SK-N-SH (cell line): ENCODE results near the gene RD3L. TPM values are rescaled to one million over a fixed set of nuclear protein-coding genes. Genes with fewer than 3 reads are reported as not detected.

Experiments
- CTCF ChIA-PET: fragments of 300-600, 350-600 bp; formaldehyde crosslinking; extraction: SDS; loops from one replicate; lab custom pipeline; 2021; lab: Yijun Ruan, JAX
- POLR2A ChIA-PET: fragments of 350-600 bp; sonication (Branson Sonifier 250); formaldehyde crosslinking; extraction: SDS; loops from one replicate; lab custom pipeline; 2020; ENCODE audit warnings: antibody characterized with exemption, inconsistent platforms; lab: Yijun Ruan, JAX
- DNase-seq: peaks from one replicate; pipeline ENCODE4 v3.0.0; 2012
- H2AFZ ChIP-seq: fragments of 200-600 bp; sonication (generic); 2 replicates; pipeline ENCODE4 v1.8.1; 2016; ENCODE audit warnings: antibody characterized with exemption, mild to moderate bottlenecking, low read depth
- H3F3A ChIP-seq: fragments of 200-600 bp; sonication (generic); replicated peaks from 2 replicates; pipeline ENCODE3; 2016; ENCODE audit warnings: antibody characterized with exemption, mild to moderate bottlenecking; ENCODE audit not compliant: insufficient read depth
- H3K27ac ChIP-seq, 2 experiments: fragments of 200-500 bp in 1 of 2; fragments of 200-600 bp in 1 of 2; sonication (Bioruptor generic) in 1 of 2; sonication (generic), shearing (Covaris generic) in 1 of 2; 2 replicates each; pipeline versions ENCODE4 v1.5.1 to v1.6.1; 2014 to 2016; ENCODE audit warnings: low read depth in 2 of 2, inconsistent platforms in 1 of 2, low read length in 1 of 2, mild to moderate bottlenecking in 1 of 2, mixed read lengths in 1 of 2
- H3K27me3 ChIP-seq: fragments of 200-600 bp; sonication (generic), shearing (Covaris generic); 2 replicates; pipeline ENCODE4 v1.6.1; 2016; ENCODE audit warnings: mixed run types; ENCODE audit not compliant: insufficient read depth
- H3K36me3 ChIP-seq, 2 experiments: fragments of 200-500 bp in 1 of 2; fragments of 200-600 bp in 1 of 2; sonication (Bioruptor generic) in 1 of 2; sonication (generic) in 1 of 2; replicated peaks in 1 of 2; 2 replicates each; pipeline versions ENCODE3 to v1.5.1; 2014 to 2016; ENCODE audit warnings: low read length in 1 of 2, mild to moderate bottlenecking in 1 of 2; ENCODE audit not compliant: insufficient read depth in 2 of 2, control insufficient read depth in 1 of 2
- H3K4me1 ChIP-seq, 2 experiments: fragments of 200-500 bp in 1 of 2; fragments of 200-600 bp in 1 of 2; sonication (Bioruptor generic) in 1 of 2; sonication (generic), shearing (Covaris generic) in 1 of 2; 2 replicates each; pipeline versions ENCODE4 v1.5.1 to v1.6.1; 2014 to 2016; ENCODE audit warnings: low read depth in 1 of 2, low read length in 1 of 2, mixed run types in 1 of 2; ENCODE audit not compliant: insufficient read depth in 2 of 2, control insufficient read depth in 1 of 2
- H3K4me2 ChIP-seq: fragments of 200-600 bp; sonication (generic), shearing (Covaris generic); 2 replicates; pipeline ENCODE4 v1.6.1; 2017; ENCODE audit warnings: mixed run types
- H3K4me3 ChIP-seq, 2 experiments: fragments of 200-500 bp in 1 of 2; fragments of 200-600 bp in 1 of 2; sonication (Bioruptor generic) in 1 of 2; sonication (generic), shearing (Covaris generic) in 1 of 2; 2 replicates each; pipeline versions ENCODE4 v1.5.1 to v1.8.1; 2014 to 2016; ENCODE audit warnings: low read depth in 2 of 2, inconsistent platforms in 1 of 2, low read length in 1 of 2, mild to moderate bottlenecking in 1 of 2, mixed read lengths in 1 of 2, moderate library complexity in 1 of 2
- H3K79me2 ChIP-seq: fragments of 200-600 bp; sonication (generic); 2 replicates; pipeline ENCODE4 v1.8.1; 2017; ENCODE audit warnings: mild to moderate bottlenecking; ENCODE audit not compliant: insufficient read depth
- H3K9ac ChIP-seq: fragments of 200-600 bp; sonication (generic); 2 replicates; pipeline ENCODE4 v1.6.1; 2017; ENCODE audit warnings: mixed run types
- H3K9me2 ChIP-seq: fragments of 200-600 bp; sonication (generic); 2 replicates; pipeline ENCODE4 v1.6.1; 2017; ENCODE audit warnings: mixed run types
- H3K9me3 ChIP-seq: fragments of 200-600 bp; sonication (generic); 2 replicates; pipeline ENCODE4 v1.6.1; 2017; ENCODE audit warnings: mixed run types, mild to moderate bottlenecking, moderate library complexity
- H4K20me1 ChIP-seq: fragments of 200-600 bp; sonication (generic); 2 replicates; pipeline ENCODE4 v1.6.1; 2017; ENCODE audit warnings: mild to moderate bottlenecking, mixed run types; ENCODE audit not compliant: insufficient read depth
- EP300 ChIP-seq, 2 experiments: IDR thresholded peaks; 2 replicates each; pipeline versions ENCODE4 v1.4.0 to v1.6.1; 2012; ENCODE audit warnings: borderline replicate concordance in 1 of 2, low read depth in 1 of 2, low read length in 1 of 2
- GATA2 ChIP-seq: sonication (generic); formaldehyde crosslinking; IDR thresholded peaks from 2 replicates; pipeline ENCODE4 v1.5.0; 2020; ENCODE audit warnings: mild to moderate bottlenecking, missing genetic modification reagents
- JUND ChIP-seq: IDR thresholded peaks from 2 replicates; pipeline ENCODE4 v1.4.0; 2012
- MAX ChIP-seq: IDR thresholded peaks from 2 replicates; pipeline ENCODE4 v1.4.0; 2012; ENCODE audit warnings: low read depth
- MEF2A ChIP-seq: IDR thresholded peaks from 2 replicates; pipeline ENCODE4 v1.4.0; 2012; ENCODE audit warnings: low read depth, borderline replicate concordance
- MXI1 ChIP-seq: IDR thresholded peaks from 2 replicates; pipeline ENCODE4 v1.6.1; 2012; ENCODE audit warnings: mild to moderate bottlenecking, low read depth, low read length, improper control_type of control experiment
- PBX3 ChIP-seq: IDR thresholded peaks from 2 replicates; pipeline ENCODE4; 2012
- RAD21 ChIP-seq: IDR thresholded peaks from 2 replicates; pipeline ENCODE4 v1.6.1; 2012; ENCODE audit warnings: mild to moderate bottlenecking, low read length
- REST ChIP-seq: IDR thresholded peaks from 2 replicates; pipeline ENCODE4 v1.6.1; 2012; ENCODE audit warnings: mild to moderate bottlenecking, low read depth, low read length, moderate library complexity
- RFX5 ChIP-seq: IDR thresholded peaks from 2 replicates; pipeline ENCODE4 v1.6.1; 2012; ENCODE audit warnings: mild to moderate bottlenecking, improper control_type of control experiment, low read length
- RXRA ChIP-seq: IDR thresholded peaks from 2 replicates; pipeline ENCODE4 v1.4.0; 2012; ENCODE audit warnings: low read depth, mild to moderate bottlenecking, borderline replicate concordance
- USF1 ChIP-seq: IDR thresholded peaks from 2 replicates; pipeline ENCODE4 v1.4.0; 2012; ENCODE audit warnings: low read depth, borderline replicate concordance
- USF2 ChIP-seq: fragments of 150-350 bp; IDR thresholded peaks from 2 replicates; pipeline ENCODE4 v1.6.1; 2017; ENCODE audit warnings: antibody characterized with exemption, low read length, low read depth, borderline replicate concordance
- WGBS: methylation state at CpG from one replicate; pipeline ENCODE4 v1.1.6; 2017; ENCODE audit warnings: low lambda C conversion rate; 5-methylcytosine and 5-hydroxymethylcytosine counted together
- polyA plus RNA-seq, 3 experiments: library from polyadenylated mRNA; depleted of rRNA; stranded (reverse); fragments of >200 nt; gene quantifications; 2 replicates each; pipeline ENCODE4 v1.2.3, GENCODE V29; 2012

The RD3L gene
- polyA plus RNA-seq, 1 of the 3 experiments (the other 2 are of a cell fraction) = not detected

- Histone ChIP-seq H3K4me1 (peaks cover 0 to 24% of the 10 kb centered on the region in 2 experiments; a peak in 1 of 4 replicates), H3K79me2 (no peaks in the 10 kb centered on the region), H3K9me3 (no peaks in the 10 kb centered on the region), H3K4me3 (no peak overlapping the region), H3K9ac (no peak overlapping the region), H4K20me1 (no peaks in the 10 kb centered on the region), H3K27me3 (no peaks in the 10 kb centered on the region), H3K27ac (no peak overlapping the region), H3K36me3 (no peaks in the 10 kb centered on the region), H3K9me2 (no peaks in the 10 kb centered on the region), H3K4me2 (no peak overlapping the region), H2AFZ (no peak overlapping the region), H3F3A (peaks cover 3% of the 10 kb centered on the region)
- POLR2A ChIA-PET = interaction anchor here (1.4 kb wide), 1 partner anchor 97 kb away, joined by 3 read pairs; no protein-coding TSS in a partner anchor
- WGBS = 83% methylated on average over 22 of the region's 22 CpGs
- CTCF ChIA-PET = interaction anchor here (0.8 to 14.5 kb wide), 6 partner anchors 11 to 100 kb away, joined by 3 to 197 read pairs (median 3); no protein-coding TSS in a partner anchor
- TF ChIP-seq USF2 (no peak), JUND (no peak), RAD21 (no peak), RXRA (no peak), MXI1 (no peak), MAX (no peak), USF1 (no peak), EP300 (IDR thresholded peaks at IDR 0.05; ENCODE audit: borderline replicate concordance in 1 of 2, low read depth in 1 of 2, low read length in 1 of 2) (no peak), REST (no peak), MEF2A (no peak), RFX5 (no peak), PBX3 (no peak), GATA2 (CRISPR knock-in tag) (no peak)
- peak; percentile 53 for DNase-seq
Measured at GRCh38 chr14:103905842-103906456, 36.4 kb downstream of the RD3L start.
